ENCODE data around the gene RABGAP1L.

GRCh38 chr1:174230399-174230798 lies 71.1 kb downstream of the RABGAP1L start:
- no peak for TF ChIP-seq POLR2A (IDR thresholded peaks at IDR 0.05)
- no peak for TF ChIP-seq CTCF (IDR thresholded peaks at IDR 0.05 in 8 of 11, conservative IDR thresholded peaks at IDR 0.05 in 3 of 11)
- TF ChIP-seq POLR2AphosphoS5 (IDR thresholded peaks at IDR 0.05): no peak

Measured in spleen (tissue), 7 donors.